HG03432 (cell line): Measurements from ENCODE around the gene SPSB2.
"Not testable (repeated sequence)": the region's sequence is repeated elsewhere in the genome, so short reads cannot be mapped to it uniquely, and the experiment has no call there.

Experiments
- ATAC-seq: cut with Tn5 transposase; IDR thresholded peaks from one replicate; pipeline ENCODE4 v1.9.1; 2021; ENCODE audit warnings: mild to moderate bottlenecking, moderate library complexity; ENCODE audit not compliant: unreplicated experiment

Gene SPSB2

DNA sequence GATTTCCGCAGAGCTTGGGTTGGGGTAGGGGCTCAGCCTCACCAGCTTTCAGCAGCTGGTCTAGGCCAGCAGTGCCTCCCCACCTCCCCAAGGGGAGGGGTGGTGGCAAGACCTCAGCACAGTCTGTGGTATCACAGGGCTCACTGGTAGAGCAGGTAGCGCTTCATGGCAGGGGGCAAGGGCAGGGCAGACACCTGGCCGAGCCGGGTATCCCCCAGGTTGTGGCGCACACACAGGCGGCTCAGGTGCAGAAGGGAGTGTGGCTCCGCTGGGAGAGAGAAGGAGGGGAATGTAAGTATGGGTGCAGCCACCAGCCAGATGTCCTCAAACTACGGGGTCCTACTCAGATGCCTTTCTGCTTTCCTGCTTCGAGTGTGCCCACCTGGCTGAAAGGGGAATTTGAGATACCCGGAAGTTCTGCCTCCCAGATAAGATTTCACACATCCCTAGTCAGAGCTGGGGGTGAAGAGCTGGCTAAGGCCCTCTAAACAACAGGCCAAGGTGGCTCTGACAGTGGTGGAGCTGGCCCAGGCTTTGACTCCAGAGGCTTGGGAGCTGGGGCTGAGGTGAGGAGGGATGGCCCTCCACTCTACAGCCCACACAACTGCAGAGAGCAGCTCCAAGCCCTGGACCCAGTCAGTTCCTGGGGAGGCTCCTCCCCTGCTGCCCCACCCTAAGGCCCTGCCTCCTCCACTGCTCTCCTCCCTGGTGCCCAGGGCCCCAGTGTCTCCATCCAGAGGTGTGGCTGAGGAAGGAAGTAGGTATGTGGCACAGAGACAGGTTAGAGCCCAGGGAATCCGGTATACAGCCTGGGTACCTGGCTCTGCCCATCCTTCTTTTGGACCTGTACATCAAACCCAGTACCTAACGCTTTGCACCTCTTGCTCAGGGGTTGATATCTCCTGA lies 1.8 kb downstream of the SPSB2 start:
- ATAC-seq: no peak

DNA sequence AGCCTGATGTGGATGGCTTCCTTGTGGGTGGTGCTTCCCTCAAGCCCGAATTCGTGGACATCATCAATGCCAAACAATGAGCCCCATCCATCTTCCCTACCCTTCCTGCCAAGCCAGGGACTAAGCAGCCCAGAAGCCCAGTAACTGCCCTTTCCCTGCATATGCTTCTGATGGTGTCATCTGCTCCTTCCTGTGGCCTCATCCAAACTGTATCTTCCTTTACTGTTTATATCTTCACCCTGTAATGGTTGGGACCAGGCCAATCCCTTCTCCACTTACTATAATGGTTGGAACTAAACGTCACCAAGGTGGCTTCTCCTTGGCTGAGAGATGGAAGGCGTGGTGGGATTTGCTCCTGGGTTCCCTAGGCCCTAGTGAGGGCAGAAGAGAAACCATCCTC lies 2.8 kb downstream of the SPSB2 start:
- ATAC-seq: not testable (repeated sequence)

DNA sequence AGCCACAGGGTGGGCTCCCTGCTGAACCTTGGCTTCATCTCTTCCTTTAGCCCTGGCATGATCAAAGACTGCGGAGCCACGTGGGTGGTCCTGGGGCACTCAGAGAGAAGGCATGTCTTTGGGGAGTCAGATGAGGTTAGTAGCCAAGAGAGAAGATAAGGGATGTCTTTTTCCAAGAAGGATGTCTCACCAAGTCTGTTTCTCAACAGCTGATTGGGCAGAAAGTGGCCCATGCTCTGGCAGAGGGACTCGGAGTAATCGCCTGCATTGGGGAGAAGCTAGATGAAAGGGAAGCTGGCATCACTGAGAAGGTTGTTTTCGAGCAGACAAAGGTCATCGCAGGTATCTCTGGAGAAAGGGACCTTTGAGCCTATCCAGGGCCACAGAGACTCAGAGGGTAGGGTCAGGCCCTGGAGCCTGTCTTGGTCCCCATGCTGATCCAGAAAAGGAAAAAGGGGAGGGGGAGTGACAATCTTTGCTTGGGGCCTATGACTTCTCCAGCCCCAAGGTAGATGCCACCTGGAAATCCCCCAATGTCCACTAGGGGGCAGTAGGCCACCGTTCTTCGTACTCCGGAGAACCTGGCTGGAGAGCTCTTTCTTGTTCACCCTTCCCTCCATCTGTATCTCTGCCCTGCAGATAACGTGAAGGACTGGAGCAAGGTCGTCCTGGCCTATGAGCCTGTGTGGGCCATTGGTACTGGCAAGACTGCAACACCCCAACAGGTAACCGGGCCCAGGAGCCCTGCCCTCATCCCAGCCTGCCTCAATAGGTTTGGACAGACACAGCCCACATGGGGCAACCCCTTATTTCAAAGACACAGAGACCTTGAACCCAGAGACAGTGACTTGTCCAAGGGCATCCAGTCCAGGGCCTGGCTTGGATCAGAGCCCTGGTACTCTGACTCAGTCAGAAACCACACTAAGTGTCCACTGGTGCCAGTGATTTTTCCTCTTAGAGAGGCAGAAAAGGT lies 3.8 kb downstream of the SPSB2 start:
- ATAC-seq: no peak

DNA sequence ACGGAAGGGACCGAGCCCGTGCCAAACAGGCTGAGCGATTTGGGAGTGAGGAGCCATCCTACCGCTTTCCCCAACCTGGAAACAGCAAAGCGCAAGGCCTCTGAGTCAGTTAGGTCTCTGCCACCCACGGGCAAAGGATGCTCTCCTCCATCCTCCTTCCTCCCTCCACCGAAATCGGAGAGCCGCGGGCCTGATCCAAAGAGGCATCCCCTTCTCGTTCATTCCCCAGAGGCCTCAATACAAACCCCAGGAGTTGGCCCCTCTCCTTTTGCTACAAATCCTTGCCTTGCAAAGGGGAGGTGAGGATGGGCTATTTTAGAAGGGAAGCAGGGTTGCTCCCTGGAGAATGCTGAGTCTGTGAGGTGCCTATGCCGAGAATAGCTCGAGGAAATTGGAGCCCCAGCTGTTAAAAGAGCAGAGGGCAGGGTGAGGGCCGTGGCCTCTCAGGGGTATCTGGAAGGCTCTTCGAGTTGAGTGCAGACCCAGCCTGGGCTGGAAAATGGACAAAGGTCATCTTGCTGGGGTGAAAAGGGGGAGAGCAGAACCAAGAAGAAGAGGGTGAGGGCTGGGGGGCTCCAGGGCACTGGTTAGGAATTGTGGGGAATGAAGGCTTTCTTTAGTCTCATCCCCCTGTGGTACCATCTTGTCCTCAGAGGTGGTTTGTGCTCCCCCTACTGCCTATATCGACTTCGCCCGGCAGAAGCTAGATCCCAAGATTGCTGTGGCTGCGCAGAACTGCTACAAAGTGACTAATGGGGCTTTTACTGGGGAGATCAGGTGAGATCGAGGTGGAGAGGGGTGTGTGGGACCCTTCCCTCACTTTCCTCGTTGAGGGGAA lies 4.7 kb downstream of the SPSB2 start:
- no peak for ATAC-seq

DNA sequence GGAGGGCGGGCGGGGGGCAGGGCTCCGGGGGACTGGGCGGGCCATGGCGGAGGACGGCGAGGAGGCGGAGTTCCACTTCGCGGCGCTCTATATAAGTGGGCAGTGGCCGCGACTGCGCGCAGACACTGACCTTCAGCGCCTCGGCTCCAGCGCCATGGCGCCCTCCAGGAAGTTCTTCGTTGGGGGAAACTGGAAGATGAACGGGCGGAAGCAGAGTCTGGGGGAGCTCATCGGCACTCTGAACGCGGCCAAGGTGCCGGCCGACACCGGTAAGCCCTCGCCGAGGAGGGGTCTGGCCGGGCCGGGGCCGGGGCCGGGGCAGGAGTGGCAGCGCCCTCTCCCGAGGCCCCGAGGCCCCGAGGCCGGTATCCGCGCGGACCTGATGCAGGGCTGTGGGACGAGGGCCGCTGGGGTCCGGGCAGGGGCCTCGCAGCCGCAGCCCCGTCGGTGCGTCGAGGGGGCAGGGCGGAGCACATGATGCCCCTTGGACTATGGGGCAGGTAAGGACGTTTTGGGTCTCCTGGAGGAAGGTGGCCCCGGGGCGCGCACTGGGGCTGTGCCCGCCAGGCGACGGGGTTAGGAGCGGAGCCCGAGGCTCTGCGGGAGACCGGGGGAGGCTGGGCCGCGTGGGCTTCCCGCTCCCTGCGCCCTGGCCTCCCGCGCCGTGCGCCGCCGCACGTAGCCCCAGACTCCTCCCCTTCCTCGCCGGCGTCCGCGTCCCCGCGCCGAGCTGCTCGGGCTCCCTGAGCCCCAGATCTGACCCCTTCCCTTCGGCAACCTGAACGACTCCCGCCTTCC lies 5.5 kb downstream of the SPSB2 start, which contains the start of gene TPI1:
TSS of gene TPI1 (plus strand) at position 119 of the 798 bp plus-strand sequence. CDS start at position 155, 36 bp downstream.
- peak; percentile 62 for ATAC-seq

DNA sequence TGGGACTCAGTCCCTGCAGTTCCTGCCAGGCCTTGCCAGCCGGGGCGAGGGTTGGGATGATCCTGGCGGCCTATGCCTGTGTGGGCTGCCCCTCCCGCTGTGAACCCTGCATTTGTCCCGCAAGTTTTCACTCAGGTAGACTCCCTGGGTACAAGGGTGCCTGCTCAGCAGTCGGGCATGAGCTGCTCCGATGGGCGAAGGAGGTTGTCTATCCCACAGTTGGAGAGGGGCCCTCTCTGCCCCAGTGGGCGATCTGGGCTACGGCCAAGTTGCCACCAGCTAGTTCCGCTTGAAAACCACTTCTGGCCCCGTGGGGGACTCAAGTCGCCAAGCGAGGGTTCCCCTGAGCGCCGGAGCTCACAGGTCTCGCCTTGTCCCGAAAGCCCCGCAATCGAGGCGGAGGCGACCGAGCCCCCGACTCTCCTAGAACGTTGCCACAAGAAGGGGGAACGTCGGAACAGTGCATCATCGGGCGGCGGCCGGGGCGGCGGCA lies 6.1 kb downstream of the SPSB2 start:
- ATAC-seq: peak; percentile 13

DNA sequence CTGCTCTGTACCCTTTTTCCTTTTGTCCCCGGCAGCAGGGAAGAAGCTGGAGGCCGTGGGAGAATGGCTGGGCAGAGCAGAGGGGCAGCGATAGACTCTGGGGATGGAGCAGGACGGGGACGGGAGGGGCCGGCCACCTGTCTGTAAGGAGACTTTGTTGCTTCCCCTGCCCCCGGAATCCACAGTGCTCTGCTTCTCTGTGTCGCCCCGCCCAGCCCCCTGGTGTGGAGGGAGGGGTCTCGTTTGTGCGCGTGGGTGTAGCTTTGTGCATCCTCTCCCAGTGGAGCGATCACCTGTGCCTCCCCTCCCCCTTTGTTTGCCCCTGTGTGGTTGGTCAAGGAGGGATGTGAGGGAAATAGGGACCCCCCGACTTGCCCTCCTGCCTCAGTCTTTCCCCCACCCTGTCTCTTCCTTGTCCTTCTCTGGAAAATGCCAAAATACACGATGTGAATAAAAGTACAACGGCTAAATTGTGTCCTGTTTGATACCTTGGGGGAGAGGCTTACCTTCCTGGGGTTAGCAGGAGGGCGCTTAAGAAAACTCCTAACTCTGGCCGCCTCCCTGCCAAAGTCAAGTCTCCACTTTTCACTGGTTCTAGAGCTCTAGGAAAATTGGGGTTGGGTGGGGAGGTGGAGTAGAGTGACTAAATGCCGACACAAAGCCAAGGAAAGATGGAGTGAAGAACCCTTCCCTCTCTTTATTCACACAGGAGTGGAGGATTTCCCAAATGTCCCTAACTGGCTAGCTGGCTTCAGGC lies 6.8 kb downstream of the SPSB2 start:
- ATAC-seq: no peak

DNA sequence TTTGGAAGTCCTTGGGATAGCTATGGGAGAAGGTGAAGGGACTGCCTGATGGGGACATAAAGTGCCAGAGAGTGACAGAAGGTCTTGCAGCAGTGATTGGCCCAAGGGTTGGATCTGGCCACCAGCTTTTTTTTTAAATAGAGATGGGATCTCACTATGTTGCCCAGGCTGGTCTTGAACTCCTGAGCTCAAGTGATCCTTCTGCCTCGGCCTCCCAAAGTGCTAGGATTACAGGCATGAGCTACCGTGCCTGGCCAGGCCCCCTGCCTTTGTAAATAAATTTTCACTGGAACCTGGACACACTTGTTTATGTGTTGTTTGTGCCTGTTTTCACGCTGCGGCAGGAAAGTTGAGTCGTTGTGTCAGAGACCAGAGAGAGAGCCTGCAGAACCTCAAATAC lies 7.8 kb downstream of the SPSB2 start:
- not testable (repeated sequence) for ATAC-seq

DNA sequence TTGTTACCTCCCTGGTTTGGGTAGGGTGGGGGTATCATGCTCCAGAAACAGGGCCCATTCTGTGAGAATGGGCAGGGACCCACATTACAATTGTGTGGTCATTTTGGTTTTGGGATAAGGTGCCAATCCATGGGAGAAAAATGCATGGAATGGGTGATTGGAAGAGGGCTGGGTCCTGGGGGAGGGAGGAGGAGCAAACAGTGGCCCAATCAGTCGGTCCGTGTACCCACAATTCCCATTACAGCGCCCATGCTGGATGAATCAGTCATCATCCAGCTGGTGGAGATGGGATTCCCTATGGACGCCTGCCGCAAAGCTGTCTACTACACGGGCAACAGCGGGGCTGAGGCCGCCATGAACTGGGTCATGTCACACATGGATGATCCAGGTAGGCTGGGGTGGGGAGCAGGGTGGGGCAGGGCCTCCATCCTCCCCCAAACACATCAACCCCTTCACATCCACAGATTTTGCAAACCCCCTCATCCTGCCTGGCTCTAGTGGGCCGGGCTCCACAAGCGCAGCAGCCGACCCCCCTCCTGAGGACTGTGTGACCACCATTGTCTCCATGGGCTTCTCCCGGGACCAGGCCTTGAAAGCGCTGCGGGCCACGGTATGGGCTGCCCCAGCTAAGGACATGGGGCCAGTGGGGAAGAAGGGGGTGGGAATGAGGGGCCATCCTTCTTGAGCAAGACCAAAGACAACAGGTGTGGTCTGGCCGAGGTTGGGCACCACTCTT lies 9.3 kb downstream of the SPSB2 start:
- ATAC-seq: no peak

DNA sequence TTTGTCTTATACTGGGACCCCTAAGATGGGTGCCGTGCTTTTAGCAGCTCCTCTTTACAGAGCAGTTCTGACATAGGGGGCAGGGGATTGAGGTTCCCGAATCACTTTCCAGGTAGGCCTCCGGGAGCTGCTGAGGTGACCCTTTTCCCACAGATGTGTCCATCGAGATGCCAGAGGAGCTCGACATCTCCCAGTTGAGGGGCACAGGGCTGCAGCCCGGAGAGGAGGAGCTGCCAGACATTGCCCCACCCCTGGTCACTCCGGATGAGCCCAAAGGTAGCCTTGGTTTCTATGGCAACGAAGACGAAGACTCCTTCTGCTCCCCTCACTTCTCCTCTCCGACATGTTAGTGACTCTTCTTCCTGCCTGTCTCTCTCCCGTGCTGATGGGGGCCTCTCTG lies 10.1 kb downstream of the SPSB2 start:
- no peak for ATAC-seq

DNA sequence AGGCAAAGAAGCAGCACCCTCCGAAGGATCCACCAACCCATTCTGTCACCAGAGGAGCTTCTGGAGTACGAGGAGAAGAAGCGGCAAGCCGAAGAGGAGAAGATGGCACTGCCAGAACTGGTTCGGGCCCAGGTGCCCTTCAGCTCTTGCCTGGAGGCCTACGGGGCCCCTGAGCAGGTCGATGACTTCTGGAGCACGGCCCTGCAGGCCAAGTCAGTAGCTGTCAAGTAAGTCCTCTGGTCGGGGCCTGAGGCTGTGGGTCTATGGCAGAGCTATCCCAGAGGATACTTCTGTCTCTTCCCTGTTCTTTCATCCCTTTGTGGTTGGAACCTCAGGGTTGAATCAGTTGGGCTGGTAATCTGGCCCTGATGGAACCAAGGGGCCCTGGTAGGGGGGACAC lies 11.7 kb downstream of the SPSB2 start:
- no peak for ATAC-seq

DNA sequence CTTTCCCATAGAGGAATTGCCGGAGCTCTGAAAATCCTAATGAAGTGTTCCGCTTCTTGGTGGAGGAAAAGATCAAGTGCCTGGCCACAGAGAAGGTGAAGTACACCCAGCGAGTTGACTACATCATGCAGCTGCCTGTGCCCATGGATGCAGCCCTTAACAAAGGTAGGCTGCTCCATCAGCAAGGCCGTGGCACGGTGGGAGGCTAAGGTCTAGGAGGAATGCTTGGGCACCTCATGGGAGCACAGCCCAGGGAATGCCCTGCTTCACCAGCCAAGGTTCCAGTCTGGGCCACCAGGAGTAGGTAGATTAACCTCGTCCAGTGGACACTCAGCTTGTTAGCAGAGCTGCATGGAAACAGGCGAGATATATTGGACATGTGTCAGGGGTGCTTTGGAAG lies 12.2 kb downstream of the SPSB2 start:
- ATAC-seq: no peak

DNA sequence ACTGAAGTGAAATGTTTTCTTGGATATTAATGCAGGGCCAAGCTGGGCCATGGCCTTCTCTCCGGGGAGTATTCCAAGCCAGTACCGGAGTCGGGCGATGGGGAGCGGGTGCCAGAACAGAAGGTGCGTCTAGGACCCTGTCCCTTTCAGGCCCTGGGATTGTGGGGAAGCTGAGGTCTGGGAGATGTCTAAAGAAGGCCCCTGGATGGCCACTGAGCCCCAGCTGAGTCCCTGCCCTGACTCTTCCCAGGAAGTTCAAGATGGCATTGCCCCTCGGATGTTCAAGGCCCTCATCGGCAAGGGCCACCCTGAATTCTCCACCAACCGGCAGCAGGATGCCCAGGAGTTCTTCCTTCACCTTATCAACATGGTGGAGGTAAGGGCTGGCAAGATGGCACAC lies 13.0 kb downstream of the SPSB2 start:
- no peak for ATAC-seq

DNA sequence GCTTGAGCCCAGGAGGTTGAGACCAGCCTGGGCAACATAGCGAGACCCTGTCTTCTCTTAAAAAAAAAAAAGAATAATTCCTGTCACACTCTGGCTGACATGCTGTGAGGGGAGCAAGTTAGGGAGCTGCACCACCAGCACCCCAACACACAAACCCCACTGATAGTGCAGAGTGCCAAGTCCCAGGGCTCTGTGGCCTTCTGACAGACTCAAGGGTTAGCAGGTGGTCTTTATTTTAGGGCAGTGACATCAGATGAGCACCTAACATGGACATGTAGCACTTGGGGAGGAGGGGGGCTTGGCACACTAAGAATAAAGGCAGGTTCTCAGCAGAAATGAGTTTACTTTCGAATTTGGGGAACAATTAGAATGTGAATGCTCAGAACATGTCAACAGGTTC lies 14.3 kb downstream of the SPSB2 start:
- no peak for ATAC-seq

DNA sequence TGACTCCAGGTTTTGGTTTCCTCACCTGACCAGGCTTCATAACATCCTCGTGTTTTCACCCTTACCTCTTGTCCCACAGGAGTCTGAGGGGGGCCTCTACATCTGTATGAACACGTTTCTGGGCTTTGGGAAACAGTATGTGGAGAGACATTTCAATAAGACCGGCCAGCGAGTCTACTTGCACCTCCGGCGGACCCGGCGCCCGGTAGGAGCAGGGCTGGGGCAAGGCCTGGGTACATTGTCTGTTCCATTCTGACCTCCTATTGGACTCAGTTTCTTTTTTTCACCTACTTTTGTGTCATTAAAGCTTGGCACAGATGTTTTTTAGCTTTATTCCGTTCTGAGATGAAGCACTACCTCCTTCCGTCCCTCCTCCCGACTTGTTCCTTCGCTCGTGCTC lies 17.8 kb downstream of the SPSB2 start:
- ATAC-seq: no peak

DNA sequence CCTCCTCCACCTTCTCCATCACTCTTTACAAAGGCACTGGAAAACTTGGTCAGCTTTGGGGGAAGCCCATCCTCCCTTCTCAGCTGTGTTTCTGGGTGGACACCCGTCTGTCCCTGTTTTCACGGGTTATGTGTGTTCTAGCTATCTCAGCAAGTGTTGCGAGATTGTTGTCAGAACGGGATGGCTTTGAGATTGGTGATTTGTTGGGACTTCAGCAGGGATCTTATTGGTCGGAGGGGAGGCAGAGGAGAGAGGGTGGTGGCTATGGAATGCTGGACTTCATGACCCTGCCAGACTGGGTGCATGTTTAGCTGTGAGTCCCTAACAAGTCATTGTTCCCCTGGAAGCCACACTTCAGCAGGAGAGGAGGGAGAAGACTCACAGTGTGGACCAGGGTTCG lies 19.1 kb downstream of the SPSB2 start:
- ATAC-seq: no peak

DNA sequence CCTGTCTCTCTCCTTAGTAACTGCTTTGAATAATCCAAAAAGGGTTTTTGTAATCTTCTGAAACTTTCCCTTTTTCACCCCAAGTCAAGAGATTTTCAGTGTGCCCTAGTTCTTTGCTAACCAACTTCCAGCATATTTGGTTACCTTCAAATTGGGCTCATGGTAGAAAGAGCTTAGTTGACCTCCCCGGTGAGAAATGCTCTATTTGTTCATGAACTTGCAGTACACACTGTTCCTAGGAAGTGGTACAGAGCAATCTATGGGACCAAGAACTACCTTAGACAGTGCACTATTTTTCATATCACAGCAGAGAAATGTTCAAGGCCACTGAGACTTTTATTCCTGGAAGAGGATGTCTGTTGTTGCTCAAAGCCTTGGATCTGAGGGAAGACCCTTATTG lies 19.5 kb downstream of the SPSB2 start:
- ATAC-seq: no peak

DNA sequence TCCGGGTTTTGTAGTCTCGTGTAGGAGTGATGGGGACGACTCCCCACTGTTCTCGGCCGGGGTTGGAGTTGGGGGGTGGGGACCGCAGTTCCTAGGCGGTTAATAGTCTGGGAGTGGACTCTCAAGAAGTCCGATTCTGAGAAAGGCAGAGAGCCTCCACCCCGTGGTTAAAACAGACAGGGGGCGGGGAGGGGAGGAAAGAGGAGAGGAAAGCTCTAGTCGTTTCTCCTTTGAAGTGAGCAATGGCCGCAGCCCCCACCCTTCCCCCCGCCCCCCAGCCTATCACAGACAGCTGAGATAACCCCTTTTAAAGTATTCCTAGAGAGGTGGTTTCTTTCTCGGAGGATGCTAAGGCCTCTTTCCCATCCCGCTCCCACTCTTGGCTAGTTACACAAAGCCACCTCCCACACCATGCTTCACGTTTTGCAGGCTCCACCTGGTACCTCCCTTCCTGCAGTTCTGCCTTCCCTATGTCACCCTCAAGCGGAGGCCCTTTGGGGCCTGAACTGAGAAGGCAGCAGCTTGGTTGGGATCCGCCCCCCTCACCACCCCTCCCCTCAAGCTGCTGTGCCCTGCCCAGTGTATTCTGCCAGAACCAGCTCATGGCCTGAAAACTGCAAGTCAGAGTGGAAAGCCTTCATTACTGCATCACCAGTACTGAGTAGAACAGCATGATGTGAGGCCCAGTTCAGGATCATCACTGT lies 20.3 kb downstream of the SPSB2 start:
- no peak for ATAC-seq
